DMS79 (cell line): ENCODE results near the gene DLG2.

Experiments
- DNase-seq: peaks from one replicate; lab custom pipeline; 2025; lab: John Stamatoyannopoulos, UW

DLG2 gene

DNA sequence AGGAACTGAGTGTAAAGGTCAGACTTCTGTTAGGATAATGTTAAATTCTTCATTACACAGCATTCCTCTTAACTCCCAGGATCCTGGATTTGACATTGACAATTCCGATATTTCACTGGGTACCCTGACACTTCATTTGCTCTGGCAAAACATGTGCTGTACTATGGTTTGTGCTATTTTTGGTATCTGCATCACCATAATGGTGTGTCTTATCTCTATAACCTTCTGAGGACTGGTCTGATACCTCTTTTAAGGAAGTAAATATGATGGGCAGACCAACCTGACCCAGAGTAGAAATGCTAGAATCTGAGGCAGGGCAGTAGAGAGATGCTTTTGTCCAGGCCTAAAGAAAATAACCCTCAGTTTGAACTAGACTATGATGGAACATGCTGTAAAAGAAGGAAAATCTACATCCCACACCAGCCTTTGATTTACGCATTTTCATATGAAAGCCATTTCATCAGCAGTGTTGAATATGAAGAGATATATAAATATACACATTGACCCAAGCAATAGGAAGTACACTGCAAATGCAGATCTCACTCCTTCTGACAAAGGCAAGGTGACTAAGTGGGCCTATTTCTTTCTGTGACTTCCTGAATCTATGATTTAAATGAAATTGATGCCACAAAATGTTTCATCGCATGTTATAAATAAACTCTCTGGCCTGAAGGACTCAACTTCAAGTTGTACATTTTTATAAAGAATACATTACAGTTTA, 966.7 kb downstream of the DLG2 start:
- DNase-seq: no peak

DNA sequence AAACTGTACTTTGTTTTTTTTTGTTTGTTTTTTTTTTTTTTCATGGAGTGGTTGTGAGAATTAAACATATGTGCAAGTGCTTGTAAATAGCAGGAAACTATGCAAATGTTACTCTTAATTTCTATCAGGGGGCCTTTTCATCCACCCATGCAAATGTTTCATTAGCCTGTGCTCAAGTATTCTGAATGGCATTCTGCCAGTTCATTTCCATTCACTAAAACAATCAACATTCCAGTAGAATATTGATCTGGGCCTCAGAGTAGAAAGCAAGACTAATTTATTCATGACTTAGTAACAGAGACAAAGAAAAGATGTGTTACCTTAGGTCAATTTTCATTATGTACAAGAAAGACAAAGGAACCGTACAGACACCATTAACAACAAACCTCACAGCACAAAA, 971.4 kb downstream of the DLG2 start:
- no peak for DNase-seq

DNA sequence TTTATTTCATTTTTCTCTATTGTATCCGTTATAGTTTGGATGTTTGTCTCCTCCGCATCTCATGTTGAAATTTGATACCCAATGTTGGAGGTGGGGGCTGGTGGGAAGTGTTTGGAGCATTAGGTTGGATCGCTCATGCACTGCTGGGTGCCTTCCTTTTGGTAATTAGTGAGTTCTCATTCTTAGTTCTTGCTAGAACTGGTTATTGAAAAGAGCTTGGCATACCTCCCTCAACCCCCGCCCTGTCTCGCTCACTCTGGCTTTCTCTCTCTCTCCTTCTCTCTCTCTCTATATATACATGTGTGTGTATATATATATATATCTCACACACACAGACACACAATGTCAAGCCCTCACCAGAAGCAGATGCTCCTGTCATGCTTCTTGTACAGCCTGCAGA, 978.7 kb downstream of the DLG2 start:
- DNase-seq: no peak

DNA sequence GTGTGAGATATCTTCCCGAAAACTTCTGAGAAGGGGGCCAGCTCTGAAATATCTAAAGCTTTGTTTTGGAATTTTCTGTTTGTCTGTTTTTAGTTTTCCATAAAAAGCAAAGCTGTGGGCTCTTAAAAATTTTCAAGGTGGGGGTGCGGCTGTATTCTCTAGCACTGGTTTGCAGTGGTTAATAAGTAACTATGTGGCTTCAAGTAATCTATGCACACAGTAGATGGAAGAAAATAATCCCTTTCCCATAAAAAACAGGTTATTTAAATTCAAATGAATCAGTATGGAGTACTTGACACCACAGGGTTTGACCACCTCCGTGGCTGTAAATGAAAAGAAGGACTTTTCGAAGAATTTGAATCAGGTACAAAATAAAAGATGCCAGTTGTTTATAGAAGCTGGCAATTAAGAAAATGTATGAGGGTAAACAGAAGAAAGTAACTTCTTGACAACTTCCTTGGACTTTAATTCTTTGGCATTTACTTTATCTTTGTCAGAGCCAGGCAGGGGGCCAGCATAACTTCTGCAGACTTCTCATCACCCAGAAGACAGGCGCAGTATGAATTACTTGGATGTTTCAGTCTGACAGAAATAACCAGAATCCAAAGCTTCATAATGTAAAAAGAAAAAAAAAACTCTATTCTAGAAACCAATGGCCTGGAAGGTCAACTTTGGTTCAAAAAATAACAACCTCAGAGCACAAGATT, 981.0 kb downstream of the DLG2 start:
- DNase-seq: no peak

DNA sequence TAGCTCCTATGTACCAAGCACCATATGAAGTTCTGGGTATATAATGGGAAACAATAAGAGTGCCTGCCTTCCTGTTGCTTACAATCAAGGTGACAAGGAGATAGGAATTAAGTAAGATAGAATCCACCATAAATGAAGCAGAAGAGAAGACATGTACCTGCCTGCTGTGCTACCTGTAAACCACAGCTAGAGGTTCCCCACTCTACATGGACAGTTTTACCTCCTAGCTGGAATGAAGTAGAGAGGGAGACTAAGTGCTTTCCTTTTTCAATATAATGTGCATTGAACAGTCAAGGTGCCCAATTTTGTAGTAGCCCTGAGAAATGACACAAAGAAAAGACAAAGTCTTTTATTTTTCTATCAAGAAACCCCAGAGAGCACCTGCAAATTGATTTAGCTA, 984.6 kb downstream of the DLG2 start:
- DNase-seq: no peak

DNA sequence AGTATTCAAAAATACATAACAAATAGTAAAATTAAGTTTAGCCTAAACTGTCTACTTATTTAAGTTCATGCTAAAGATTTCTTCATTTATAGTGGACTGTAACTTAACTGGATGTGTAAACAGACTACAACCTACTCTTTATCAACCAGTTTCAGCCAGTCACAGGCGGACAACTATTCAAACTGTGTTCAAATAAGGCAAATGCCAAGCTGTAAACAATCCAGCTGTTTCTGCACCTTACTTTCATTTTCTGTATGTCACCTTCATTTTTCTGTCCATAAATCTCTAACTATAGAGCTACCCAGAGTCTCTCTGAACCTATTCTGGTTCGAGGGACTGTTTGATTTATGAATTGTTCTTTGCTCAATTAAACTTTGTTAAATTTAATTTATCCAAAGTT, 992.8 kb downstream of the DLG2 start:
- DNase-seq: no peak

DNA sequence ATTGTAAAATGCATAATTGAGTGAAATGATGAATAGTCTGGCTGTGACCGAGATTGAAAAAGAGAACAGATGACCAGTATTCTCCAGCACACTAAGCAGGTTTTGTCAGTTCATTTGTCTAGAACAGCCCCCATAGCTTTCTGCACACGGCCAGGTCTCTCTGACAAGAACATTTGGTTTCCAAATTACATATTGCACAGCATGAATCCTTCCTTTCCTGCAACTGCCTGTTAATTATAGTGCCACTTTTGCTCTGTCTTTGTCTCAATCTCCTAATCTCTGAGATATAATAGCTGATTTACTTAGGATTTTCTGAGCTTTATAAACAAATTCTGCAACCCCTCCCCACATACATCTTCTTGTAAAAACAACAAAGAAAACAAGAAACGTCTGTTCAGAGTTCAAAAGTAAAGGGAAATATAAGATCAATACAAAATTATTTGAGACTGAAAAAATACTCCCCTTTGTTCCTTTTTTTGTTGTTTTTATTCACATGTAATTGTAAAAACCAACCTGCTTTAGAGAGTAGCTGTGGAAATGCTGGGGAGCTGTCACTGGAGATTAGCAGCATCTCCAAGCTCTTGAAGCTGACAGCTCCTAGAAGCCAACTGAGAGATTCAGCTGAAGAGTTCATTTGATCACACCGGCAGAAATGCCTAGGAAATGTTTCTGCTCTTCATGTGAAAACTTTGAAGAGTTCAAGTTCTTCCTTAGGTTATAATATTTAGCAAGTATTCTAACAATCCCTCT, 998.1 kb downstream of the DLG2 start:
- DNase-seq: no peak

DNA sequence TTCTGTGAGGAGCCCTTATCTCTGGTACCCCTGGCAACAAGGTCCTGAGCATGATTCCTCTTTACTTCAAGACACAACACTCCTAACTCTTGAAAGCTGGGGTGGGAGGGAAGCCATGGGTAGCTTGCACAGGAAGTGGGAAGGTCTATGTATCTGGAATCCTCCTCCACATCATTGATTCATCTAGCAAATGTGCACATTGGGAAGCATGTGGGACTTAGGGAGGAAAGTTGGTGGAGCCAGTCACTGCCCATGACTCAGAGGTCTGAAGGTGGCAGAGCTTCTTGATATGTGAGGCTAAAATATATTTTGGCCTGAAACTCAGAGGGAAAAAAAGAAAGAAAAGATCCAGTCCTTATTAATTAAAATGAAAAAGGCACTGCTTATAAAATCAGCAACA, 1000.9 kb downstream of the DLG2 start:
- no peak for DNase-seq

DNA sequence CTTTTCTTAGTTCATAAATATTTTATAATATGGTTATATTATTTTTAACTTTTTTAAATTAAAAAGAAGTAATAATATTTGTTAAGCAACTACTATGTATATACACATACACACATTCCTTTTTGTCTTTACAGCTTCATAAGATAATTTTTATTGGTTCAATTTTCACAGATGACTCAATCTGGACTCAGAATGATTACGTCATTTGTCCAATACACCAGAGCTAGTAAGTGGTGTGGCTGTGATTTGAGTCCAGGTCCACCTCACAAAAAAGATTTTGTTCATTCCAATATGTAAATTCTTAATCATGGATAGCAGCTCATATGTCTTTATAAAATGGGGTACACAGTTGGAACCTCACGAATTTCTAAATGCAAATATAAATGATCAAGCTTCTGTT, 1014.5 kb downstream of the DLG2 start:
- no peak for DNase-seq

DNA sequence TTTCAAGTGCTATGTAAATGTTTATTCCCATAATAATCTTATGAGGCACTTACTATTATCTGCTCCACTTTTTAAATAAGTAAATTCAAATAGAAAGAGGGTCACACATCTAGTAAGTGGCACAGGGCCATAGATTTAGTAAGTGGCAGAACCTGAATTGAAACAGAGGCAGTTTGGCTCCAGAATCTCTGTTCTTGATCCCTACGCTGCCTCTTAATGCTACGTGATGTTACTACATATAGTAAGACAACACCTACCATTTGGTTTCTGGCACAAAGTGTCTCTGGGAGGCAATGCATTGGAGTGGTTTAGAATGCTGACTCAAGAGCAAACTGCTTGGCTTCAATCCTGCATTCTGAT, 1018.3 kb downstream of the DLG2 start:
- no peak for DNase-seq

DNA sequence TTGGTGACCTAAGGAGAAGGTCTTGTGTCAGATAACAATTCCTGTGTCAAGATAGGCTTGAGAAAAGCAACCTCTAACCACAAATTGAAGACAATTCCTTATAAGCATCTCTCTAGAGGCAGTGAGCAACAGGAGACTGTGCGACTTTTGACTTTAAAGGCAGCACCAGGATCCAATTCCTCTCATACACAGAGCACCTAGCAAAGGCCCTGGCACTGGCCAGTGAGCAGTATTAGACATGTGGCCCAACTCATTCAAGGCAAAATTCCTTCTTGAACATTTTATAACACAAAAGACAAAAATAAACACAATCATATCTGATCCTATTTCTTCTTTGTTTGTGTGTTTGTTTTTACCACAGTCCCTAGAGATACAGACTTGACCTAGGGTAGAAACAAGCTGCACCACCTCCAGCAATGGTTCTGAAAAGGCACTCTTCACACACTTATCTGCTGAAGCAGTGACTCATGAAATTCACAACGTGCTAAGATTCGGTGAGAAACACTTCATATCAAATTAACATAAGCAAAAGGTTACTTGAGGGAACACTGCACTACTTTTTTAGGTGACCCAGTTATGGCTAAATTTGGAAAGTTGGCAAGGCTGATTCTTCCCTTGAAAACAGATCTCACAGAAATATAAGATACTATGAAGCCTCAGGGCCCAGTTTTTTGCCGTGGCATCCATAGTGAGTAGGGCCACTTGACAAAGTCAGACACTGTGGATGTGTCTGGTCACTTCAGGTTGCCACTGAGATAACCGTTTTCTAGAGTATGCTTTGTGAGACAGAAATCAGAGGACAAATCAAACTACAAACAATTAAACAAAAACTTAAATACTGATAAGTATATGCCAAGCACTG, 1018.9 kb downstream of the DLG2 start:
- DNase-seq: no peak

DNA sequence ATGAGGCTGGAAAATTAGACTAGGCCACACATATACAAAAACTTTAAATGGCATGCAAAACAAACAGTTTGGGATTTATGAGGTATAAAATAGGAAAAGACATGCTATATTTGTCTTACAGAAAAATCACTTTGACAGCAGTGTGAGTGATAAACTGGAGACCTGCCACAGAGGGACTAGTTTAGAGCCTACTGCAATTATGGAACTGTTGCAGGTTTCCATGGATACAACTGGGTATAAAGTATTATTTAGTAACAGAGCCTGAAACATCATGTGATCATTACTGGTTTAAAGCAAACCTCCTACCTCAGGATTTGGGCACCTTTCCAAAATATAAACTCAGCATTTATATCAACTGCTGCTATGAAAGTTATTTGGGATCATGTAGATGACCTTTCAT, 1032.5 kb downstream of the DLG2 start:
- no peak for DNase-seq

DNA sequence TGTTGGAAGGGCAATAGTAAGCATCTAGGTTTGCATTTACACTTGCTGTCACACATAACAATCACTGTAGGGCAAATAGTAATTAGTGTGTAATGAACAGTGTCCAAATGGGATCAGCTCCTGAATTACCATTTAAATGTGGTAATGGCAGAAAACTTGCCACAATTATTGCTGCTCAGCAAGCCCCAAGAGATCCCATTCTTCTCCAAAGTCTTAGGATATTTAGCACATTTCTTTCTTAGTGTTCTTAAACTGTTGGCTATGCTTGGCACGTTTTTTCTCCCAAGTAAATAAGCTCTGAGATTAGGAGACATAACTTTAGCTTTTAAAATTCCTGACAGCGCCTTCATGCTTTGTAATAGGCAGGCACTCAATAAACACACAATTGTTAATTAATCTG, 1037.0 kb downstream of the DLG2 start:
- no peak for DNase-seq

DNA sequence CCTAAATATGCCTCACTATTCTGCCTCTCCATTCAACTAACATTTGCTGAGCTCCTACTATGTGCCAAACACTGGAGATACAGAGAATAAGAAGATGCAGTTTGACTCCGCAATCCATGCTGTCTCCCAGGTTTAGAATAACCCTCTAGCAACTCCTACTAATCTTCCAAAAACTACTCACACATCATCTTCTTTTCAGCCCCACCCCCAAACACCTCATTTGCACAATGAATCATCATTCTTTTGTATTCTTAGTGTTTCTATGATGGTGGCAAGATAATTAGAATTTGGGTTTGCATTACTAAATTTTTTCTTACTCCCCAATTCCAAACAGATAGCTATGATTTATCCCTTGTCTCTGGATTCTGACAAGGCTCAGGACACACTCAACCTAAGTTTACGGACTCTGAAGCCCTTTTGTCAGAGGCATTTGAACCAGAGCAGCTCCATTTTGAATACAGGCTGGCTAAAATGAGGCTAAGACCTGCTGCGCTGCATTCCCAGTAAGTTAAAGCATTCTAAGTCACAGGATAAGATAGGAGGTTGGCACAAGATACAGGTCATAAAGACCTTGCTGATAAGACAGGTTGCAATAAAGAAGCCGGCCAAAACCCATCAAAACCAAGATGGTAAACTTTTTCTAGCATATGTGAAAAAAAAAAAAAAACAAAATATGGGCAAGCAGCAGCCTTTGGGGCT, 1038.9 kb downstream of the DLG2 start:
- DNase-seq: no peak

DNA sequence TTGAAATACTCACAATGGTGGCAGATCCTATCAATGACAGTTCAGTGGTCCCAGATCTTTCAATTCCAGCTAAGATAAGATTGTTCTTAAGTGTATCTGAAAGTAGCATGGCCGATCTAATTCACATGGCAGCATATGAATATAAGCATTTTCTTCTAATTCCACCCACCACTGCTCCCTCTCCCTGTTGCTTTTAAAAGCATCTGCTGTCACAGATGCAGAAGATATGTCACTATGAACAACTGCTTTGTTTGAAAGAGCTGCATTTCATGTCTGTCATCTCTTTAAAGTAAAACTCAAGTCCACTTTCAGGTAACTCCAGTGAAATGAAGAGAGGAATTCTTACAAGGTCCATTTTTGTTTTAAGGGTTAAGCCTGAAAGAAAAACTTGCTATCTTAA, 1044.0 kb downstream of the DLG2 start:
- DNase-seq: no peak

DNA sequence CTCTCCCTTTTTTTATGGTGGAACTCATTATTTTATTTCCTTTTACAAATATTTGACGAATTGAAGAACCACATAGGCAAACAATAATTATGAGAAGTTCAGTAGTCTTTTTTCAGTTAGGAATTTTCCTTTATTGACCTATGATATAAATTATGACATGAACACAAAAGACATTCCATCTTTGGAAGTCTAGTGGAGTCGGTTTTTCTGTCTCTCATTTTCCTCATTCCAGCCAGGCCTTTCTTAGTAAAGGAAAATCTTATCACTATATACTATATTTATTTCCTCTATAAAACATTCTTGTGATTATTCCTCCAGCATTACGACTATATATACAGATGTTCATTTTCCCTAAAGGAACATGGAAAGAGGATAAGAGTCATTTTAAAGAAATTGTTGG, 1046.1 kb downstream of the DLG2 start:
- no peak for DNase-seq

DNA sequence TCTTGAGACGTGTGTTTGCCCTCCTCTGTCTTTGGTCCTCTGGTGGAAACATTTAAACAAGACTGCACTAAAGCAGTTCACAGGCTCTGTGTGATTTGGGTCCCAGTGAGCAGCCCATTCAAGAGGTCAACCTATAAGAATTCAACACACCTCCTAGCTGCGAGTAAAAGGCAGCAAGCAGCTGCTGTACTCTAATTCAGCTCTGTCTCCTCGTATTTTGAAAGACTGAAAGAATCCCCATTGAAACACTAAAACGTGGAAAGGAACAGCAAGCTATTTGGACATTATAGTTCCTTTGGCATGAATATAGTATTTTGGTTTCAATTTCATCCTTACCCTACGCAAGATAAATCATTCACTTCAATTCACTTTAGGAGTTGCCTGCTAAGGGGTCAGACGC, 1046.7 kb downstream of the DLG2 start:
- DNase-seq: no peak

DNA sequence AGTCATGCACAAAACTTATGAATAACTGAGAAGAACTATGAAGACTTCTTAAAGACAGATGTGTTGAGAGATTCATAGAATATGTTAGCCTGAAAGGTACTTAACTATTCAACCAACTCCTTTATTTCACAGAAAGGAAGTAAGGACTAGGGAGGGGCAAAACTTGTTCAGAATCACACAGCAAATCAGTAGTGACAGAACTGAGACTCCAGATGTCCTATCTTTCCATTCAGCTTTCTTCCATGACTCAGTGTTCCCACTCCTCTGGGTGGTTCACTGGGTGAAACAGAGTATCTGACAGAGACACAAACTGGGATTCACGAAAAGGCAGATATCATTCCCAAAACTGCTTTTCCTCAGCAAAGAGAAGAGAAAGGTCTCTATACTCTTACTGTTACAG, 1053.3 kb downstream of the DLG2 start:
- no peak for DNase-seq

DNA sequence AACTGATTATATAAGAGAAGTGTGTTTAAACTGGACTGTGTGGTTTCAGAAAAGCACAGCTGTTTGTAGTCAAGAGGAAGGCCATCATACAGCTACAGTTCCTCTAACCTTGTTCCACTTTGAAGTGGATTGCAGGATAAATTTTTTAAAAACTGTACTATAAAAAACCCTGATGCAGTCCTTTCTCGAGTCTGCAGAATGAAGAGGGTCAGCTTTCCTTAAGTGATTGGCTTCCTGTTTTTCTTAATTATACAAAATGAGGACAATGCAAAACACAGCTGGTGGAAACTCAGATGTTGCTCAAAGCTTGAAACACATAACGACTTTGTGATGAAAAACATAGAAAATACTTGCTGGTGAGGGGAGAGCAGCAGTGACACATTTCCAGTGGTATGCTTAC, 1060.5 kb downstream of the DLG2 start:
- no peak for DNase-seq

DNA sequence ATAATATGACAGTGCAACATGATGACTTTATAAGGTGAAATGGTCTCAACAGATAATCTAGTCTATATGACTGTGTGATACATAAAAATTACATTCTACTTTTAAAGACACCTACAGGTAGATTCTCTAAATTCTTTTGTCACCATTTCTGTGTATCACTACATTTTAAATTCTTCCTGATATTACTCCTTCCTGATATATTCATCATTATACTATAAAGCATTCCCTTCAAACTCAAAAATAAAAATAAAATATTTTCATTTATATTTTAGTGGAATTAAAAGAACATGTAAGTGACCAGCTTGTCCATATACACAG, 1062.3 kb downstream of the DLG2 start:
- no peak for DNase-seq

DNA sequence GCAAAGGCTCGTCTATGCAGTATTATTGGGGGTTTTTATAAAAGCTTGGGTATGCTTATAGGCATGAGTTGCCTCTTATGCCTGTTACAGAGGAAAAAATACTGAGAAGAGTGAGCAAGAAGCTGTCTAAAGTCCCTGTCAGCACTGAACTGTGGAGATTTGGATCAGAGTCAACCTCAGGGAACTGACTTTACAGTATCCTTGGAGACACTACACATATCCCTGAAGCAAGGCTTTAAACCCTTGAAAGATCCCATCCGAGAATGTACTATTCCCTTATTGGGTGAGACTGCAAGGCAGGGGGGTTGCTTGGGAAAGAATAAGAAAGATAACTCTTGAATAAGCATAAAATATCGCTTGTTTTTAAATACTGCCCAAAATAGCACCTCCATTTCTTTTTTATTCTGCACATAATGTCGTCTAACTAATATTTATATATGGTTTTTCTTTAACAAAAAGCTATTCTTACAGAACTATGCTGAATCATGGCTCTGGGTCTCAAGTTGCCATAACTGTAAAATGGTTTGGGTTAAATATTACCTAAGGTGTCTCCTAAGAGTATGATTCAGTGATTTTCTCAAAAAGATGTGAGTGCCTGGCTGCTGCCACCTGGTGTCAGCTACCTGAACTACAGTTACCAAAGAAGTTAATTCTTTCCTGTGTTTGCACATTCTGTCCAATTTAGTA, 1062.8 kb downstream of the DLG2 start:
- DNase-seq: no peak
